NT2/D1 (cell line): Measurements from ENCODE around the gene PDE3A.
A peak's percentile ranks its signal among the peaks of the same experiment; 100 is the strongest.
"Not testable (repeated sequence)": the region's sequence is repeated elsewhere in the genome, so short reads cannot be mapped to it uniquely, and the experiment has no call there.

ENCODE experiments used
- DNase-seq: peaks from one replicate; pipeline ENCODE4 v3.0.0-alpha.2; 2011; ENCODE audit warnings: low read depth, low spot score
- H3K27me3 ChIP-seq: 2 replicates; pipeline ENCODE4 v1.6.0; 2011; ENCODE audit warnings: mild to moderate bottlenecking; ENCODE audit not compliant: insufficient read length, insufficient read depth
- H3K36me3 ChIP-seq: 2 replicates; pipeline ENCODE4 v1.6.1; 2011; ENCODE audit warnings: mild to moderate bottlenecking, low read length, mixed read lengths; ENCODE audit not compliant: insufficient read depth, insufficient read length
- H3K4me1 ChIP-seq: 2 replicates; pipeline ENCODE4 v1.5.1; 2011; ENCODE audit not compliant: insufficient read depth, insufficient read length
- H3K4me3 ChIP-seq: 2 replicates; pipeline ENCODE4 v1.5.1; 2011; ENCODE audit warnings: low read depth; ENCODE audit not compliant: insufficient read length
- H3K9ac ChIP-seq: 2 replicates; pipeline ENCODE4 v1.6.0; 2011; ENCODE audit warnings: low read depth; ENCODE audit not compliant: insufficient read length
- H3K9me3 ChIP-seq: 2 replicates; pipeline ENCODE4 v1.5.1; 2011; ENCODE audit warnings: mild to moderate bottlenecking, low read length; ENCODE audit not compliant: insufficient read depth
- SUZ12 ChIP-seq: IDR thresholded peaks from 2 replicates; pipeline ENCODE4 v1.6.1; 2011; ENCODE audit not compliant: insufficient read length, insufficient read depth; ENCODE audit errors: extremely low read depth
- YY1 ChIP-seq: IDR thresholded peaks from 2 replicates; pipeline ENCODE4 v1.6.1; 2011; ENCODE audit not compliant: insufficient read length, insufficient read depth
- ZNF274 ChIP-seq: IDR thresholded peaks from 2 replicates; pipeline ENCODE4 v1.6.1; 2011; ENCODE audit warnings: mild to moderate bottlenecking, low read depth, low read length

The PDE3A gene

GRCh38 chr12:20549108-20549719, 180.9 kb downstream of the PDE3A start:
- DNase-seq = peak; percentile 66
- TF ChIP-seq SUZ12 (no peak), YY1 (no peak), ZNF274 (no peak)
- no peaks in the 10 kb centered on the region for H3K4me1 ChIP-seq
- H3K27me3 ChIP-seq = no peaks in the 10 kb centered on the region
- H3K9me3 ChIP-seq = peaks cover 5% of the 10 kb centered on the region; the same call in 1 of the 2 replicates
- H3K36me3 ChIP-seq = no peaks in the 10 kb centered on the region
- H3K4me3 ChIP-seq = no peak overlapping the region
- no peak overlapping the region for H3K9ac ChIP-seq

- not testable (repeated sequence) for H3K36me3 ChIP-seq, DNase-seq, H3K4me3 ChIP-seq, H3K4me1 ChIP-seq, H3K9me3 ChIP-seq, H3K27me3 ChIP-seq, H3K9ac ChIP-seq
These were observed 183.6 kb downstream of the PDE3A start for GRCh38 chr12:20551742-20552442.

GRCh38 chr12:20552586-20552985, 184.2 kb downstream of the PDE3A start:
- not testable (repeated sequence) for H3K9me3 ChIP-seq, H3K9ac ChIP-seq, H3K4me3 ChIP-seq, DNase-seq, H3K4me1 ChIP-seq, H3K36me3 ChIP-seq, H3K27me3 ChIP-seq

- H3K27me3 ChIP-seq = no peaks in the 10 kb centered on the region
These were observed 186.7 kb downstream of the PDE3A start for GRCh38 chr12:20555015-20555414.

GRCh38 chr12:20555771-20556170, 187.4 kb downstream of the PDE3A start:
- H3K4me1 ChIP-seq = no peaks in the 10 kb centered on the region
- H3K4me3 ChIP-seq = no peak overlapping the region
- H3K9ac ChIP-seq = no peak overlapping the region
- peaks cover 5% of the 10 kb centered on the region; the same call in 1 of the 2 replicates for H3K9me3 ChIP-seq
- DNase-seq = no peak
- no peaks in the 10 kb centered on the region for H3K27me3 ChIP-seq
- TF ChIP-seq YY1 = no peak
- no peak for TF ChIP-seq SUZ12
- no peak for TF ChIP-seq ZNF274
- H3K36me3 ChIP-seq = no peaks in the 10 kb centered on the region

More at GRCh38 chr12:20555015-20555414, 186.7 kb downstream of the PDE3A start:
- H3K9me3 ChIP-seq = peaks cover 5% of the 10 kb centered on the region; the same call in 1 of the 2 replicates
- H3K36me3 ChIP-seq = no peaks in the 10 kb centered on the region
- no peak for DNase-seq
- H3K4me3 ChIP-seq = no peak overlapping the region
- H3K9ac ChIP-seq = no peak overlapping the region
- no peaks in the 10 kb centered on the region for H3K4me1 ChIP-seq
- TF ChIP-seq YY1 (no peak), SUZ12 (no peak), ZNF274 (no peak)

- H3K27me3 ChIP-seq = no peaks in the 10 kb centered on the region
- no peak overlapping the region for H3K4me3 ChIP-seq
- no peak for TF ChIP-seq YY1
- TF ChIP-seq SUZ12 = no peak
- TF ChIP-seq ZNF274 = no peak
- H3K4me1 ChIP-seq = no peaks in the 10 kb centered on the region
- no peak for DNase-seq
- H3K9ac ChIP-seq = no peak overlapping the region
- no peaks in the 10 kb centered on the region for H3K36me3 ChIP-seq
- H3K9me3 ChIP-seq = no peaks in the 10 kb centered on the region
These were observed 188.8 kb downstream of the PDE3A start for GRCh38 chr12:20557096-20557495.

- Histone ChIP-seq H3K27me3 (no peaks in the 10 kb centered on the region), H3K4me3 (no peak overlapping the region), H3K9ac (no peak overlapping the region), H3K9me3 (no peaks in the 10 kb centered on the region), H3K36me3 (no peaks in the 10 kb centered on the region), H3K4me1 (no peaks in the 10 kb centered on the region)
- no peak for DNase-seq
- TF ChIP-seq ZNF274 (no peak), YY1 (no peak), SUZ12 (no peak)
These were observed 192.6 kb downstream of the PDE3A start for GRCh38 chr12:20560935-20561334.
